Fibroblast of villous mesenchyme (primary cell): ENCODE measurements around the gene KLHDC1. TPM values are rescaled to one million over a fixed set of nuclear protein-coding genes. Genes with fewer than 3 reads are reported as not detected.

ENCODE experiments used
- DNase-seq: peaks from one replicate; pipeline ENCODE4 v3.0.0-alpha.2; 2010; ENCODE audit warnings: low read depth
- H3K4me3 ChIP-seq: 2 replicates; pipeline ENCODE4 v1.5.1; 2011; ENCODE audit warnings: low read depth, mild to moderate bottlenecking, low read length
- CTCF ChIP-seq: IDR thresholded peaks from 2 replicates; pipeline ENCODE4 v1.5.1; 2012; ENCODE audit warnings: low read depth, mild to moderate bottlenecking, low read length; ENCODE audit not compliant: insufficient read depth
- total RNA-seq: library from RNA; depleted of rRNA; stranded (reverse); fragments of >200 nt; gene quantifications from 2 replicates; pipeline ENCODE4 v1.2.3, GENCODE V29; 2012

The KLHDC1 gene
- total RNA-seq, 1 donor = 3.0 TPM

- no peak for DNase-seq
- no peak overlapping the region for H3K4me3 ChIP-seq
- TF ChIP-seq CTCF = no peak
Measured at GRCh38 chr14:49761839-49762551, 69.1 kb downstream of the KLHDC1 start.

- H3K4me3 ChIP-seq = peak overlapping the region; percentile 87
- DNase-seq = peak; percentile 12
- TF ChIP-seq CTCF = no peak
Measured at GRCh38 chr14:49766839-49767238, 73.9 kb downstream of the KLHDC1 start.

GRCh38 chr14:49767270-49767570, 74.3 kb downstream of the KLHDC1 start:
- TF ChIP-seq CTCF = no peak
- H3K4me3 ChIP-seq = peak overlapping the region; percentile 87
- DNase-seq = no peak

- DNase-seq = peak; percentile 91
- TF ChIP-seq CTCF = no peak
- H3K4me3 ChIP-seq = peak within 1 kb of the TSS; percentile 87
Measured at GRCh38 chr14:49767571-49768300, 74.8 kb downstream of the KLHDC1 start, which contains the start of gene KLHDC2. Gene KLHDC2 (plus strand): TSS chr14:49768153. CDS start chr14:49768469, 316 bp downstream.

GRCh38 chr14:49768301-49769121, 75.6 kb downstream of the KLHDC1 start:
- peak overlapping the region; percentile 87 for H3K4me3 ChIP-seq
- TF ChIP-seq CTCF = no peak
- peak; percentile 68 for DNase-seq

GRCh38 chr14:49769171-49769570, 76.3 kb downstream of the KLHDC1 start:
- DNase-seq = peak; percentile 87
- no peak for TF ChIP-seq CTCF
- H3K4me3 ChIP-seq = peak overlapping the region; percentile 87
